ENCODE results near the gene PRR18.

GRCh38 chr6:166274163-166274562, 34.0 kb downstream of the PRR18 start:
- no peak for TF ChIP-seq THRA (IDR thresholded peaks at IDR 0.05)
- TF ChIP-seq CREM (IDR thresholded peaks at IDR 0.05; ENCODE audit: low read depth): no peak
- TF ChIP-seq ELK1 (CRISPR knock-in tag; IDR thresholded peaks at IDR 0.05): no peak
- TF ChIP-seq SMAD3 (CRISPR knock-in tag; conservative IDR thresholded peaks at IDR 0.05): no peak
- TF ChIP-seq UBTF (IDR thresholded peaks at IDR 0.05; ENCODE audit: borderline replicate concordance in 1 of 2, low read depth in 2 of 2, low read length in 2 of 2): no peak
- no peak for TF ChIP-seq SP2 (IDR thresholded peaks at IDR 0.05; ENCODE audit: extremely low read depth, low read depth, low read length, poor library complexity, severe bottlenecking)
- no peak for TF ChIP-seq XRCC5 (IDR thresholded peaks at IDR 0.05; ENCODE audit: low read depth, low read length)
- TF ChIP-seq JUND (IDR thresholded peaks at IDR 0.05; ENCODE audit: borderline replicate concordance, low read depth, low read length): no peak
- no peak for TF ChIP-seq JUND (tag; IDR thresholded peaks at IDR 0.05; ENCODE audit: borderline replicate concordance, low read depth, low read length)
- no peak for TF ChIP-seq WHSC1 (IDR thresholded peaks at IDR 0.05; ENCODE audit: low read length)
- no peak for TF ChIP-seq GATAD2B (IDR thresholded peaks at IDR 0.05; ENCODE audit: borderline replicate concordance)

Measured in K562 (cell line).